ENCODE data around the gene PRKCH. TPM values are rescaled to one million over a fixed set of nuclear protein-coding genes. Genes with fewer than 3 reads are reported as not detected.
A peak's percentile ranks its signal among the peaks of the same experiment; 100 is the strongest.

PRKCH gene
- total RNA-seq, 3 donors from 2014 or later, result 27.0 to 41.3 (median 34.0) TPM

- H3K9me3 ChIP-seq, result no peaks in the 10 kb centered on the region
- no peaks in the 10 kb centered on the region for H3K36me3 ChIP-seq
- DNase-seq (ENCODE audit: low spot score in 2 of 2), result no peak
- peaks cover 6 to 10% of the 10 kb centered on the region in 2 donors for H3K4me1 ChIP-seq
- H3K27ac ChIP-seq, result peak overlapping the region in 1 of 2 donors; percentile 41
- intact Hi-C loops (cut with DNase I; ENCODE audit: low total_unique reads), result no loop called here
- no peak overlapping the region for H3K4me3 ChIP-seq
- TF ChIP-seq, protein P1, sequence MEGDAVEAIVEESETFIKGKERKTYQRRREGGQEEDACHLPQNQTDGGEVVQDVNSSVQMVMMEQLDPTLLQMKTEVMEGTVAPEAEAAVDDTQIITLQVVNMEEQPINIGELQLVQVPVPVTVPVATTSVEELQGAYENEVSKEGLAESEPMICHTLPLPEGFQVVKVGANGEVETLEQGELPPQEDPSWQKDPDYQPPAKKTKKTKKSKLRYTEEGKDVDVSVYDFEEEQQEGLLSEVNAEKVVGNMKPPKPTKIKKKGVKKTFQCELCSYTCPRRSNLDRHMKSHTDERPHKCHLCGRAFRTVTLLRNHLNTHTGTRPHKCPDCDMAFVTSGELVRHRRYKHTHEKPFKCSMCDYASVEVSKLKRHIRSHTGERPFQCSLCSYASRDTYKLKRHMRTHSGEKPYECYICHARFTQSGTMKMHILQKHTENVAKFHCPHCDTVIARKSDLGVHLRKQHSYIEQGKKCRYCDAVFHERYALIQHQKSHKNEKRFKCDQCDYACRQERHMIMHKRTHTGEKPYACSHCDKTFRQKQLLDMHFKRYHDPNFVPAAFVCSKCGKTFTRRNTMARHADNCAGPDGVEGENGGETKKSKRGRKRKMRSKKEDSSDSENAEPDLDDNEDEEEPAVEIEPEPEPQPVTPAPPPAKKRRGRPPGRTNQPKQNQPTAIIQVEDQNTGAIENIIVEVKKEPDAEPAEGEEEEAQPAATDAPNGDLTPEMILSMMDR (IDR thresholded peaks at IDR 0.05), result no peak
- TF ChIP-seq POLR2AphosphoS5 (IDR thresholded peaks at IDR 0.05), result no peak
- no peak for TF ChIP-seq POLR2A (IDR thresholded peaks at IDR 0.05)
- no peaks in the 10 kb centered on the region for H3K27me3 ChIP-seq
These were observed 193.5 kb downstream of the PRKCH start for GRCh38 chr14:61514927-61515326.

DNA sequence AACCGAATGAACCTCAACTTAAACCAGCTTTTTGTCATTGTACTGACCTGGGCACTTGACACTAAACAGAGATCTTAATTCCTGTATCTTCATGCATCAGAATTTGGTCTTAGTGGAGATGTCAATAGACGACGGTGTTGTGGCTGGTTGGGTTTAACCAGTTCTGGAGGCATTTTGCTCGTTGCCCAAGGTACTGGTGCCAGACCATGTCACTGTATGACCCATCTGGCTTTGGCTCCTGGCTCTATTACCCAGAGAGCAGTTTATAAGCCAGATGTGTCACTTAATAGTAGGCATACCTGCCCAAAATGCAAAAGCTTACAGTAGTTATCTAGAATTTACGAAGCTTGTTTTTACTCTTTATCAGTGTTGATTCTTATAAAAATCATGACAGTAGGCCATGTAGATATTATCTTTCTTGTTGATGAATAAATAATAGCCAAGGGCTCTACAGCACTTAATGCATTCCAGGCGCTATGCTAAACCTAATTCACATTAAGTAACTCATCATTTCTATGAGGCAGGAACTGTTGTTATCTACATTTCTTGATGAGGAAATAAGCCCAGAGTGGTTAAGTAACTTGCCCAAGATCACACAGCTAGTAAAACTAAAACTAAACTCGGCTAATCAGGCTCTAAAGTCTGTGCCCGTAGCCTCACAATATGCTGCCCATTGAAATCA is 194.2 kb downstream of the PRKCH start:
- no peak for DNase-seq (ENCODE audit: low spot score in 2 of 2)
- Histone ChIP-seq H3K4me3 (no peak overlapping the region), H3K27ac (peak overlapping the region; percentile 50 to 53), H3K4me1 (peaks cover 6 to 10% of the 10 kb centered on the region in 2 donors), H3K9me3 (no peaks in the 10 kb centered on the region), H3K36me3 (no peaks in the 10 kb centered on the region), H3K27me3 (no peaks in the 10 kb centered on the region)
- intact Hi-C loops (cut with DNase I; ENCODE audit: low total_unique reads), result no loop called here
- TF ChIP-seq, protein P1 (IDR thresholded peaks at IDR 0.05), result no peak
- no peak for TF ChIP-seq POLR2AphosphoS5 (IDR thresholded peaks at IDR 0.05)
- TF ChIP-seq POLR2A (IDR thresholded peaks at IDR 0.05), result no peak

GRCh38 chr14:61516118-61516743 is 194.9 kb downstream of the PRKCH start:
- Histone ChIP-seq H3K36me3 (no peaks in the 10 kb centered on the region), H3K4me3 (no peak overlapping the region), H3K27ac (peak overlapping the region; percentile 50 to 73), H3K4me1 (peaks cover 5 to 10% of the 10 kb centered on the region in 2 donors), H3K9me3 (no peaks in the 10 kb centered on the region), H3K27me3 (no peaks in the 10 kb centered on the region)
- no peak for DNase-seq (ENCODE audit: low spot score in 2 of 2)
- TF ChIP-seq POLR2A (IDR thresholded peaks at IDR 0.05) (no peak), POLR2AphosphoS5 (IDR thresholded peaks at IDR 0.05) (no peak)
- TF ChIP-seq, protein P1 (IDR thresholded peaks at IDR 0.05), result no peak
- intact Hi-C loops (cut with DNase I; ENCODE audit: low total_unique reads), result no loop called here

- no peak for TF ChIP-seq POLR2AphosphoS5 (IDR thresholded peaks at IDR 0.05)
- intact Hi-C loops (cut with DNase I; ENCODE audit: low total_unique reads), result no loop called here
- no peak for DNase-seq (ENCODE audit: low spot score in 2 of 2)
- H3K27ac ChIP-seq, result peak overlapping the region; percentile 73 to 76
- H3K4me1 ChIP-seq, result peaks cover 0 to 10% of the 10 kb centered on the region in 2 donors
- no peak overlapping the region for H3K4me3 ChIP-seq
- no peaks in the 10 kb centered on the region for H3K27me3 ChIP-seq
- H3K36me3 ChIP-seq, result no peaks in the 10 kb centered on the region
- no peaks in the 10 kb centered on the region for H3K9me3 ChIP-seq
These were observed 195.7 kb downstream of the PRKCH start for GRCh38 chr14:61516964-61517653.

DNA sequence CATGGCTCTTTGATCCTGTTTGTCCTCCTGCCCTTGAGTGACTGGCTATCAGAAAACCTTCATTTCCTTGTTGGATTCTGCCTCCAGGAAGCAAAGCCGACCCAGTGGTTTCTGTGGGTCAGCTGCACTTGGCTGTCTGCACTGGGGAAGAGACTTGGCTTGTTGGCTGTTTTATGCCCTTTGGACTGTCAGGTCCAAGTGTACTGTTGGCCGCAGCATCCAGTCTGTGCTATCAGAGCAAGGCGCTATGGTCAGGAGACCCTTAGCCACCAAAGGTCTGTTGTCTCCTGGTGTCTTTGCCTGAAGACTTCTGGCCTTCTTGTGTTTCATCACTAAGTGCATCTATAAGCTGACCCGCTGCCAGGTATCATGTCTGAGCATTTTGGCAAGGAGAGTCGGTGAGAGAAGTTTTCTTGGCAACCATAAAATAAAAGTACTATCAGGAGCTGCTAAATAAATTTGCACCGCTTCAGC is 196.6 kb downstream of the PRKCH start:
- H3K9me3 ChIP-seq, result no peaks in the 10 kb centered on the region

More for the DNA sequence above, 196.6 kb downstream of the PRKCH start:
- Histone ChIP-seq H3K27me3 (no peaks in the 10 kb centered on the region), H3K36me3 (no peaks in the 10 kb centered on the region), H3K4me3 (no peak overlapping the region), H3K27ac (peak overlapping the region; percentile 73 to 76), H3K4me1 (peaks cover 0 to 10% of the 10 kb centered on the region in 2 donors)
- peak in 1 of 2 donors; percentile 46 for DNase-seq (ENCODE audit: low spot score in 2 of 2)
- TF ChIP-seq, protein P1 (IDR thresholded peaks at IDR 0.05), result no peak
- TF ChIP-seq POLR2AphosphoS5 (IDR thresholded peaks at IDR 0.05) (no peak), POLR2A (IDR thresholded peaks at IDR 0.05) (no peak)
- intact Hi-C loops (cut with DNase I; ENCODE audit: low total_unique reads), result no loop called here

Data from breast epithelium (tissue), 4 donors.